AG09319 (cell line): ENCODE results near the gene RTN4RL1.
"Not testable (repeated sequence)": the region's sequence is repeated elsewhere in the genome, so short reads cannot be mapped to it uniquely, and the experiment has no call there.

Experiments used
- DNase-seq: peaks from one replicate; pipeline ENCODE4 v3.0.0-alpha.2; 2010; ENCODE audit warnings: low read depth; ENCODE audit errors: extremely low read depth
- TF ChIP-seq, protein P1 (sequence below): IDR thresholded peaks from 2 replicates; pipeline ENCODE4 v1.5.1; 2011; ENCODE audit warnings: low read depth, mild to moderate bottlenecking, inconsistent platforms, low read length, moderate library complexity

The RTN4RL1 gene

GRCh38 chr17:2018716-2019510, 6.2 kb downstream of the RTN4RL1 start:
- TF ChIP-seq, protein P1, sequence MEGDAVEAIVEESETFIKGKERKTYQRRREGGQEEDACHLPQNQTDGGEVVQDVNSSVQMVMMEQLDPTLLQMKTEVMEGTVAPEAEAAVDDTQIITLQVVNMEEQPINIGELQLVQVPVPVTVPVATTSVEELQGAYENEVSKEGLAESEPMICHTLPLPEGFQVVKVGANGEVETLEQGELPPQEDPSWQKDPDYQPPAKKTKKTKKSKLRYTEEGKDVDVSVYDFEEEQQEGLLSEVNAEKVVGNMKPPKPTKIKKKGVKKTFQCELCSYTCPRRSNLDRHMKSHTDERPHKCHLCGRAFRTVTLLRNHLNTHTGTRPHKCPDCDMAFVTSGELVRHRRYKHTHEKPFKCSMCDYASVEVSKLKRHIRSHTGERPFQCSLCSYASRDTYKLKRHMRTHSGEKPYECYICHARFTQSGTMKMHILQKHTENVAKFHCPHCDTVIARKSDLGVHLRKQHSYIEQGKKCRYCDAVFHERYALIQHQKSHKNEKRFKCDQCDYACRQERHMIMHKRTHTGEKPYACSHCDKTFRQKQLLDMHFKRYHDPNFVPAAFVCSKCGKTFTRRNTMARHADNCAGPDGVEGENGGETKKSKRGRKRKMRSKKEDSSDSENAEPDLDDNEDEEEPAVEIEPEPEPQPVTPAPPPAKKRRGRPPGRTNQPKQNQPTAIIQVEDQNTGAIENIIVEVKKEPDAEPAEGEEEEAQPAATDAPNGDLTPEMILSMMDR = no peak
- no peak for DNase-seq

GRCh38 chr17:2017274-2017941, 7.7 kb downstream of the RTN4RL1 start:
- DNase-seq = no peak
- TF ChIP-seq, protein P1 = no peak

DNA sequence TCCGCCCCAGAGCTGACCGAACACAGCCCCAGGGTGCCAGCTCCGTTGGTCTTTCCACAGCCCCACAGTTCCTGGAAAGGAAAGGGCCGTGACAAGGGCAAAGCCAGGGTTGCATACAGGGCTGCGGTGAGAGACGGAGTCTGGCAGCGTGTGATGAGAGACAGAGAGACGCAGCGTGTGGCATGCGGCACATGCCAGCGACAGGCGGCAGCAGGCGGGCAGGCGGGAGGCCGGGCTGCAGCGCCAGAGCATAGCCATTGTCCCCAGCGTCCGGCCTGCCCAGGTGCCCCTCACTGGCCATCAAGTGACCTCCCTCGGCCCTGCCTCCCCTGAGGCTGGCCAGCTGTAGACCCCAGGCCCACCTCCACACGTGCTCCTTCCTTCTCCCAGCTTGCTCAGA, 8.6 kb downstream of the RTN4RL1 start:
- TF ChIP-seq, protein P1 = no peak
- no peak for DNase-seq

DNA sequence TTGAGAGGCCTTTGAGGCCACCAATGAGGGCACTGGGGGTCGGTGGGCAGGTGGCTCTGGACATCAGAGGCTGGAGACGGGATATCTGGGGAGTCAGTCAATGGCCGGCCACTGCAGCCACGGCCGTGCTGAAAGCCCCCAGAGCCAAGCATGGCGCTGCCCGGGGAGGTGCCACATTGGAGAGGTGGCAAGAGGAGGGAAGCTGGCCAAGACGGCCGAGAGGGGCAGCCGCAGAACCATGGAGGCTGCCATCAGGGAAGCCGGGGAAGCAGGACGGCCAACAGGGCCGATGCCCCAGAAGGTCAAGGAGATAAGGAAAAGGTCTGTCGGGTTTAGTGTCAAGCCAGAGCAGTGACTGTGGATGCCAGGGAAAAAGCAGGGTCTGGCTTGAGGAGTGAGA, 9.8 kb downstream of the RTN4RL1 start:
- TF ChIP-seq, protein P1 = no peak

DNA sequence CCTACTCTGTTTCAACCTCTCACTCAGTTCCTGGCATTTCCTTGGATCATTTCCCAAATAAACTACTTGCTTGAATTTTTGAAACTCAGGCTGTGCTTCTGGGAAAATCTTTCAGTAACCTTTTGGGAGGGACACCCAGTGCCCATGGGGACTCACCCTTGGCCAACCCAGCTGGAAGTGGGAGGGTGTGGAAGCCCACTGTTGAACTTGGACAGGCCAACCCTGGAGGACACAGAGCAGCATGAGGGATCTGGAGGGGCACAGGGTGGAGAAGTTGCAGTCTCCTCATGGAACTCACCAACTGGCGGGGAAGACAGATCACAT, 11.2 kb downstream of the RTN4RL1 start:
- DNase-seq = no peak
- TF ChIP-seq, protein P1 = no peak

More for the DNA sequence above, 9.8 kb downstream of the RTN4RL1 start:
- no peak for DNase-seq

DNA sequence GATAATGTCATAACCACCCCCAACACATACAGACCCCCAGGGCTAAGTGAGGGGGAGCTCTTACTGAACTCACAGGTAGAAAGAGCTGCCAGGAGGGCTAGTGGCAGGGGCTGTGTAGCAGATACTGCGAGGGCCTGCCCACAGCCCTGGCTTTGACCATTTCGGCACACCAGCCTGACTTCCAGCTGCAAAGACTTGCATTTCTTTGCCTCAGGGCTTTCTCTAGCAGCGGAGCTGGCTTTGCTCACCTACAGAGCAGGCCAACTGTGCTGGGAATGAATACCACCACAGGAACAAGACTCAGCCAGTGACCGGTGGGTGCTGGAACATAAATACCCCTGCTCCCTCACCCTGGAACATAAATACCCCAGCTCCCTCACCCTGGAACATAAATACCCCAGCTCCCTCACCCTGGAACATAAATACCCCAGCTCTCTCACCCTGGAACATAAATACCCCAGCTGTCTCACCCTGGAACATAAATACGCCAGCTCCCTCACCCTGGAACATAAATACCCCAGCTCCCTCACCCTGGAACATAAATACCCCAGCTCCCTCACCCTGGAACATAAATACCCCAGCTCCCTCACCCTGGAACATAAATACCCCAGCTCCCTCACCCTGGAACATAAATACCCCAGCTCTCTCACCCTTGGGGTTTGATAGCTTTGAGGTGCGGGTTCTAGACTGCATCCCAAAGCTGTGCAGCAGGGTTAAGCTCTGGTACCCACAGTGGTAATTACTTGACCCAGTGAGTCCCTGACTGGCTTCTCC, 11.7 kb downstream of the RTN4RL1 start:
- DNase-seq = not testable (repeated sequence)

DNA sequence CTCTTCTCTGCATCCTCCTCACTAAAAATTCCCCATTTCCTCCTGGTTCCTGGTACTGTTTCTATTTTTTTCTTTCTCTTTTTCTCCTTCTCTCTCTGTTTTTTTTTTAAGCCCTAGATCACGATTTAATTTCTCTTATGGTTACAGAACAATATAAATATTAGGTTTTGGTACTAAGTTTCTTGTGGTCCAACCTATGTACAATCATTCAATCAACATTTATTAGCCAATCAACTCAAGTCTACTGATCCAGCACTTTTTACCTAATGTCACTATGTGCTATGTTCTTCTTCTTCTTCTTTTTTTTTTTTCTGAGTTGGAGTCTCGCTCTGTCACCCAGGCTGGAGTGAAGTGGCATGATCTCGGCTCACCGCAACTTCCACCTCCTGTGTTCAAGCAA, 12.6 kb downstream of the RTN4RL1 start:
- TF ChIP-seq, protein P1 = no peak
- no peak for DNase-seq
